Mucosa of descending colon (tissue), 3 donors: Measurements from ENCODE around the gene NFIB. TPM values are rescaled to one million over a fixed set of nuclear protein-coding genes. Genes with fewer than 3 reads are reported as not detected.

Experiments used
- ATAC-seq: fragments of 200-7000 bp; cut with Tn5 transposase; one replicate; pipeline ENCODE4 v1.9.1; 2020; ENCODE audit warnings: mild to moderate bottlenecking, moderate library complexity
- DNase-seq, 3 donors: peaks; one replicate each; pipeline ENCODE4 v3.0.0-alpha.2; 2020
- H3K36me3 ChIP-seq: fragments of 200-600 bp; one replicate; pipeline ENCODE4 v1.8.0; 2021; ENCODE audit warnings: low read depth, mild to moderate bottlenecking
- H3K4me1 ChIP-seq: fragments of 200-600 bp; one replicate; pipeline ENCODE4 v1.8.0; 2021; ENCODE audit warnings: low read depth, mild to moderate bottlenecking
- H3K4me3 ChIP-seq: fragments of 200-600 bp; one replicate; pipeline ENCODE4 v1.8.0; 2021; ENCODE audit warnings: mild to moderate bottlenecking
- H3K9me3 ChIP-seq: fragments of 200-600 bp; one replicate; pipeline ENCODE4 v1.8.0; 2021; ENCODE audit warnings: mild to moderate bottlenecking
- CTCF ChIP-seq: fragments of 200-600 bp; IDR thresholded peaks from one replicate; pipeline ENCODE4 v1.8.0; 2022; ENCODE audit warnings: antibody characterized with exemption, mild to moderate bottlenecking
- intact Hi-C, 2 donors: fragments of 100-400 bp; cut with DNase I in 1 of 2; cut with micrococcal nuclease in 1 of 2; formaldehyde crosslinking; loops; one replicate each; pipeline versions ENCODE4 v1.11.0 to v1.11.1; 2022; cut with DNase I, micrococcal nuclease
- total RNA-seq, 3 donors: library from RNA; stranded (reverse); fragmentation: NEBNext Ultra II Directional in 2 of 3; extraction: Animal tissue kit (Norgen Biotek cat#: 25700) in 2 of 3; gene quantifications; one replicate each; pipeline versions ENCODE4 v1.2.1 to v1.2.4, GENCODE V29; 2021 to 2023
- donor health status: DM: no; HTN: no; CAD: no; lungs with moderate emphysema.
- donor health status: DM: no; HTN: no; CAD: no.
- donor health status: DM: no; HTN: yes; CAD: no.

The NFIB gene
- total RNA-seq, 3 donors from 2014 or later, result 59.7 to 85.5 (median 62.6) TPM

GRCh38 chr9:14098486-14099180, 215.3 kb downstream of the NFIB start:
- no peaks in the 10 kb centered on the region for H3K9me3 ChIP-seq
- no peaks in the 10 kb centered on the region for H3K36me3 ChIP-seq
- TF ChIP-seq CTCF, result no peak
- no peak overlapping the region for H3K4me3 ChIP-seq
- intact Hi-C loops, result no loop called here
- H3K4me1 ChIP-seq, result peaks cover 4% of the 10 kb centered on the region
- DNase-seq (no peak), ATAC-seq (no peak)

- no peak for TF ChIP-seq CTCF
- peaks cover 4% of the 10 kb centered on the region for H3K4me1 ChIP-seq
- ATAC-seq (no peak), DNase-seq (no peak)
- H3K36me3 ChIP-seq, result no peaks in the 10 kb centered on the region
- intact Hi-C loops, result no loop called here
- no peak overlapping the region for H3K4me3 ChIP-seq
- H3K9me3 ChIP-seq, result no peaks in the 10 kb centered on the region
Measured at GRCh38 chr9:14097666-14098415, 216.1 kb downstream of the NFIB start.

- DNase-seq, result peak in 1 of 3 donors; percentile 11
- Histone ChIP-seq H3K36me3 (no peaks in the 10 kb centered on the region), H3K9me3 (no peaks in the 10 kb centered on the region), H3K4me1 (peaks cover 4% of the 10 kb centered on the region), H3K4me3 (no peak overlapping the region)
- peak; percentile 62 for ATAC-seq
- TF ChIP-seq CTCF, result no peak
- intact Hi-C loops, result no loop called here
Measured at GRCh38 chr9:14097215-14097614, 216.7 kb downstream of the NFIB start.

- DNase-seq (no peak), ATAC-seq (no peak)
- no peak for TF ChIP-seq CTCF
- no peak overlapping the region for H3K4me3 ChIP-seq
- H3K4me1 ChIP-seq, result peaks cover 4% of the 10 kb centered on the region
- no peaks in the 10 kb centered on the region for H3K9me3 ChIP-seq
- intact Hi-C loops, result no loop called here
- no peaks in the 10 kb centered on the region for H3K36me3 ChIP-seq
Measured at GRCh38 chr9:14096258-14096922, 217.6 kb downstream of the NFIB start.

- ATAC-seq (no peak), DNase-seq (no peak)
- TF ChIP-seq CTCF, result no peak
- Histone ChIP-seq H3K36me3 (no peaks in the 10 kb centered on the region), H3K4me1 (peaks cover 4% of the 10 kb centered on the region), H3K9me3 (no peaks in the 10 kb centered on the region), H3K4me3 (no peak overlapping the region)
- intact Hi-C loops, result no loop called here
Measured at GRCh38 chr9:14095277-14095676, 218.7 kb downstream of the NFIB start.
